HFF-Myc (cell line): ENCODE measurements around the gene USP38.
A peak's percentile ranks its signal among the peaks of the same experiment; 100 is the strongest.

Source experiments
- DNase-seq: peaks from one replicate; pipeline ENCODE4 v3.0.0-alpha.2; 2011; ENCODE audit warnings: low read depth; ENCODE audit errors: extremely low read depth
- H3K4me3 ChIP-seq: replicated peaks from 2 replicates; pipeline ENCODE4 v1.5.1; 2011; ENCODE audit warnings: low read depth, mild to moderate bottlenecking, control low read depth, low read length
- TF ChIP-seq, protein P1 (sequence below): IDR thresholded peaks from 2 replicates; pipeline ENCODE4 v1.5.1; 2012; ENCODE audit warnings: mild to moderate bottlenecking, low read depth, low read length, control low read depth; ENCODE audit errors: missing control alignments

USP38 gene

DNA sequence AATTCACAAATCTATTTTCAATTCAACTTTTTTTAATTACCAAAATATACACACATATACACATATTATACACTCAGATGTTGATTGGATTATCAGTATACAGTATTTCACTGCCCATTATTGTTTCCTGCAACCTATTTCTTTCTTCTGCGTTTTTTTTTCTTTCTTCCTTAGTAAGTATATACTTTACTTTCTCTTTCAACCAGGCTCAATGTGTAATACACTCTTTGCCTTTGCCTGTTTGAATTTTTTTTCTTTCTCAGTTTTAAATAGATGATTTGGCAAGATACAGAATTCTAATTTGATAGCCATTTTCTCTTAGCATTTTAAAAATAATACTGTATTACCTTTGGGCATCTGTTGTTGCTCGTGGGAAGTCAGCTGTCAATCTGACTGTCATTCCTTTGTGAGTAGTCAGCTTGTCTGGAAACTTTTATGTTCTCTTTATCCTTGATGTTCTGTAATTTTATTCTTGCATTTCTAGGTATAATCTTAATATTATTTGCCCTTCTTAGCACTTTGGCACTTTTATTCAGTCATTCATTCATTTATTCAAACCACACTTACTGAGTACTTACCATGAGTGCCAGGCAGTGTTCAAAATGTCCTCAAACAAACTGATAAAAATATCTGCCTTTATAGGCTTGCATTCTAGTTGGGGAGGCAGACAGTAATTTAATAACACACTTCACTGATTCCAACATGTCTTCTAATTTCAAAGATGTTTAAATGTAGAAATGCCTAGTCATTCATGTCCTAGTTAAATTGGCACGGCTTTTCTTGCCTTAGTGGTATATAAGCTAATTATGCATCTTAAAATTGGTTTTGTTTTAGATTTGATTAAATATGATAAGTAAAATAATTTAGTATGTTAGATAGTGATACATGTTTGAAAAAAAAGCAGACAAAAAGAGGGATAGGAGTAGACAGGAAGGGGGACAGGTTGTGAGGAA is 3.7 kb downstream of the USP38 start:
- TF ChIP-seq, protein P1, sequence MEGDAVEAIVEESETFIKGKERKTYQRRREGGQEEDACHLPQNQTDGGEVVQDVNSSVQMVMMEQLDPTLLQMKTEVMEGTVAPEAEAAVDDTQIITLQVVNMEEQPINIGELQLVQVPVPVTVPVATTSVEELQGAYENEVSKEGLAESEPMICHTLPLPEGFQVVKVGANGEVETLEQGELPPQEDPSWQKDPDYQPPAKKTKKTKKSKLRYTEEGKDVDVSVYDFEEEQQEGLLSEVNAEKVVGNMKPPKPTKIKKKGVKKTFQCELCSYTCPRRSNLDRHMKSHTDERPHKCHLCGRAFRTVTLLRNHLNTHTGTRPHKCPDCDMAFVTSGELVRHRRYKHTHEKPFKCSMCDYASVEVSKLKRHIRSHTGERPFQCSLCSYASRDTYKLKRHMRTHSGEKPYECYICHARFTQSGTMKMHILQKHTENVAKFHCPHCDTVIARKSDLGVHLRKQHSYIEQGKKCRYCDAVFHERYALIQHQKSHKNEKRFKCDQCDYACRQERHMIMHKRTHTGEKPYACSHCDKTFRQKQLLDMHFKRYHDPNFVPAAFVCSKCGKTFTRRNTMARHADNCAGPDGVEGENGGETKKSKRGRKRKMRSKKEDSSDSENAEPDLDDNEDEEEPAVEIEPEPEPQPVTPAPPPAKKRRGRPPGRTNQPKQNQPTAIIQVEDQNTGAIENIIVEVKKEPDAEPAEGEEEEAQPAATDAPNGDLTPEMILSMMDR, result no peak
- H3K4me3 ChIP-seq, result peak overlapping the region; percentile 86
- DNase-seq, result no peak

DNA sequence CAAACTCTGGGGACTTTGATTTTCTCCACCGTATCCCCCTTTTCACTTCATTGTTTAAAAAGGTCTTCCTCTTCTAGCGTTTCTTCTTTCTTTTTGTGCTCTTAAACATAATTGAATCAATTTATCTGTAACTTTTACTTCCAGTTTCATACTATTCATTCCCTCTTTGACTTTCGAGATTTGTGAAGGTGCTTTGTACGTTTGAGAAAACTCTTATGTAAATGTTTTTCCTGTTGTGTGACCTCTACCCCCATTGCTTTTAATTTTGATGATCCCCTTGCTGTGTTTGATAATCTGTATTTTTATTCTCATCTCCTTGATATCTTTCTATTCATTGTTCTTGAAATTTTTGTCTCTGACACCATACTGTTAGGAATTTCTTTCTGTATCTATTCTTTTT is 4.8 kb downstream of the USP38 start:
- H3K4me3 ChIP-seq, result no peak overlapping the region
- TF ChIP-seq, protein P1, result no peak
- DNase-seq, result no peak

DNA sequence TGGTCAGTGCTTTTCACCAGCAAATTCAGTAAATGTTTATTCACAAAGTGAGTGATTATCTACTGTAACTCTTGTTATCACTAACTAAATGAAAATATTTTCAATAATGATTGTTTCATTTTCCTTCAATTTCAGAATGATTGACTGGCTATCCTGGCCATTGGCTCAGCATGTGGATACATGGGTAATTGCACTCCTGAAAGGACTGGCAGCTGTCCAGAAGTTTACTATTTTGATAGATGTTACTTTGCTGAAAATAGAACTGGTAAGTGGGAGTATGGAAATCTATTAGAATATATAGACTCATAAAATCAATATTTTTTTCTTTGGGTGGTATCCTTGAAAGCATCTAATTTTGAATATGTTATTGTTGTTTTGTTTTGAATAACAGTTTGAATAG is 10.9 kb downstream of the USP38 start:
- H3K4me3 ChIP-seq, result no peak overlapping the region
- no peak for DNase-seq
- TF ChIP-seq, protein P1, result no peak

DNA sequence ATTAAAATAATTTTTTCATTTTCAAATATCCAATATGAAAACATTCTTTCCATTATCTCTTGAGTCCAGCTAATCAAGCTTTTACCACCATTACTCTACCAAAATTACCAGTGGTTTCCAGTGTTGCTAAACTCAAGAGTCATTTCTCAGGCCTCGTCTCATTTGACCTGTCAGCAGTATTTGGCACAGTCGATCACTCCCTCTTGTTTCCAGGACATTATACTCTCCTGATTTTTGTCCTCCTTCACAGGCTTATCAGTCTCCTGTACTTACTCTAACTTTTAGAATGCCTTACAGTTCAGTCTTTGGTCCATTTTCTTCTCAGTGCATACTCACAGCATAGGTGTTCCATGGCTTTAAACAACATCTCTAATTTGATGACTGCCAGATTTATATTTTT is 11.6 kb downstream of the USP38 start:
- TF ChIP-seq, protein P1, result no peak
- H3K4me3 ChIP-seq, result no peak overlapping the region
- no peak for DNase-seq

DNA sequence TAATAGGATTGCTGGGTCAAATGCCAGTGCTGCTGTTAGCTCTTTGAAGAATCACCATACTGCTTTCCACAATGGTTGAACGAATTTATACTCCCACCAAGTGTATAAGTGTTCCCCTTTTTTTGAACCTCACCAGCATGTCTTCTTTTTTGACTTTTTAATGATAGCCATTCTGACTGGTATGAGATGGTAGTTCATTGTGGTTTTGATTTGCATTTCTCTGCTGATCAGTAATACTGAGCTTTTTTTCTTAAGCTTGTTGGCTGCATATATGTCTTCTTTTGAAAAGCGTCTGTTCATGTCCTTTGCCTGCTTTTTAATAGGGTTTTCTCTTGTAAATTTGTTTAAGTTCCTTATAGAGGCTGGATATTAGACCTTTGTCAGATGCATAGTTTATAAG is 14.8 kb downstream of the USP38 start:
- TF ChIP-seq, protein P1, result no peak
- no peak overlapping the region for H3K4me3 ChIP-seq
- no peak for DNase-seq

DNA sequence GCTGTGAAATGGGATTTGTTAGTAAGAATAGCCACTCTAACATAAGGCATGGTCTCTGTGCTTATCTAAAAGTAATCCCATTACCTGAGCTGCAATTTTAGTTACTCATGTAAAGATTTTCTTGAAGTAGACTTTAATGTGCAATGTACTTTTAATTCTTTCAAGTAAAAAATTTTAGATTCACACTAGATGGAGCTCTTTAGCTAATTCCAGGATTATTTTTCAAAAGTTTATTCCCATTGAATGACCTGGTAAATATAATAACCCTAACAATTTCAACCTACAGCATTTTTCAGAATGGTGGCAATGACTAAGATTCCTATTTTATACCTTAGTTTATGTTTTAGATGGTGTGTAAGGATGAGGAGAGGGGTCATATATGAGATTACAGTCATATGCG is 18.1 kb downstream of the USP38 start:
- TF ChIP-seq, protein P1, result no peak
- DNase-seq, result no peak
- no peak overlapping the region for H3K4me3 ChIP-seq
